HCEC 1CT (cell line): ENCODE results near the gene APOD.
A peak's percentile ranks its signal among the peaks of the same experiment; 100 is the strongest.
"Not testable (repeated sequence)": the region's sequence is repeated elsewhere in the genome, so short reads cannot be mapped to it uniquely, and the experiment has no call there.

Experiments
- DNase-seq: peaks from one replicate; pipeline ENCODE4 v3.0.0-alpha.2; 2017

APOD gene

DNA sequence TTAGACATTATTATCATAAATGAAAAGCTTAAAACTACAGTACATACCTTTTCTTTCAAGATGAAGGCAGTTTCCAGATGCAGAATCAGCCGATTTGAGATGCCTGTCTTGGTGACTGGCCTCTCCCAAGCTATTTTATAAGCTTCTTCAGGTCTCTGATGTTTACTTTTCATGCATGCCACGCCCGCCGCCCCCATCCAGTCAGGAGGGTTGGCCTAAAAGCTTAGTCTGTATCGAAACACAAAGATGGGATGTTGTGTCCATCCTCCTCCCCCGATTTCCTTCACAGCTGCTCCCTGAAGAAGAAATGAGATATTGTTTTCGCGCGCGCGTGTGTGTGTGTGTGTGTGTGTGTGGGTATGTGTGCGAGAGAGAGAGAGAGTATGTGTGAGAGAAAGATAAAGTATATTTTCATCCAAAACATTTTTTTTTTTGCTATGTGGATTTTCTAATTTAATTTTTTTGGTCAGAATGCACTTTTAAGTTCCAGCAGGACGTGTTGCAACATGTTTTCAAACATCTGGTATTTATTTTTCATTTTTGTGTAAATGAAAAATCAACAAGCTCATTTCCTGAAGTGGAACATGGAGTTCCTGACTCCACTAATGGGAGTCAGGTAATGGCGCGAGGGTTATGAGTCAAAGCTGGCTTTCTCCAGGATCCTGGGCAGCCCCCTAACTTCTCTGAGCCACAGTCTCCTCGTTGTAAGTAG is at the start of gene APOD:
Gene APOD, minus strand, starts transcription at position 110 of the 712 bp plus-strand sequence. CDS start 4,479 bp downstream, outside the sequence.
- peak; percentile 24 for DNase-seq

GRCh38 chr3:195633351-195633750 is 49.6 kb upstream of the APOD start:
- not testable (repeated sequence) for DNase-seq

- DNase-seq, result not testable (repeated sequence)
Measured at GRCh38 chr3:195632501-195633185, 48.9 kb upstream of the APOD start.

- DNase-seq, result not testable (repeated sequence)
Measured at GRCh38 chr3:195632046-195632445, 48.3 kb upstream of the APOD start.

DNA sequence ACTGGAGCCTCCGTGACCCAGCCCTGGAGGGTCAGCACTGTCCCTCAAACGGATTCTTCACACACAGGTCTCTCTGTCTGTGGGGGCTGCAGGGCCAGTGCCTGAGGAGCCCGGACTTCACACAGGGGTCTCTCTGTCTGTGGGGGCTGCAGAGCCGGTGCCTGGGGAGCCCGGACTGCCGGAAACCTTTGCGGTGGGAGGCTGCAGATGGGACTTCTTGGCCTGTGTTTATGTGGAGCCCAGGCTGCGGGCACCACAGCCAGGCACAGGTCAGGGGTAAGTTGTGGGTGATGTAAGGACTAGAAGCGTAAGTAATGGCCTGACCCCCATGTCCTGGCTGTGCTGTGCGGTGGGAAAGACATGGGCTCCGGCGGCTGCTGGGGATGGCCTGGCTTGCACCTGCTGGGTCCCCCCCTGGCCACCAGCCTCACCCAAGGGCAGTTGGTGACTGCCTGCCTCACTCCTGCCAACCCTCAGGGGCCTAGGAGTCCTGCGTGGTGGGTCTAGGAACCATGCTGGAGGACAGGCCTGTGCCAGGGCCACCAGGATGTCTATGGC is 47.3 kb upstream of the APOD start:
- not testable (repeated sequence) for DNase-seq

DNA sequence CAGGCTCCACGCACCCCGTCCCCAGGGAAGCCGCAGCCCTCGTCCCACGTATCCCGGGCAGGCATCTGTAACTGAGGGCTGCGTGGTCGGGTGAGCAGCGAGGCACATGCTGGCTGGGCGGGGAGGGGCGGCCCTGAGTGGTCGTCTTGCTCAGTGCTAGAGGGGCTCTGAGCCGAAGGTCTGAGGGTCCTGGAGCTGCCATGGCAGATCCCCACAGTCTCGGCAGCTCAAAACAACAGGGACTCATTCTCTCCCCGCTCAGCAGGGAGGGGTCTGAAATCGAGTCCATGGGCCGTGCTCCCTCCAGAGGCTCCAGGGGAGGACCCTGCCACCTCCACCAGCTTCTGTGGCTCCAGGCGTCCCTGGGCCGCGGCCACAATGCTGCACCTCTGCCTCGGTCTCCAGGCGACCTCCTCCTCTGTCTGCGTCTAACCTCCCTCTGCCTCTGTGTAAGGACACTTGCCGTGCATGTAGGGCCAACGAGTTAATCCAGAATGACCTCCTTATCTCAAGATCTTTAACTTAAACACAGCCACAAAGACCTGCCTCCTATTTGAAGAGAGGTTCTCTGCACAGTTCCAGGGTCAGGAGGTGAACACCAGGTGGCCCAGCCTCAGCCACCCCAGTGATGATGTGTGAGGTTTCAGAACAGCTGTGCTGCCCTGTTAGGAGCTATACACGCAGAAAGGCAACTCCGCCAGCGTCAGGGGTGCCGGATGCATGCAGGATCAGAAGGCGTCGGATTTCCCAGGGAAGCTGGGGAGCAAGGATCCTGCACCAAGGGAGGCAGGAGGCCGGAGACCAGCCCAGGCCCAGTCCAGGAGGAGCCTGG is 46.6 kb upstream of the APOD start:
- not testable (repeated sequence) for DNase-seq

- DNase-seq, result not testable (repeated sequence)
Measured at GRCh38 chr3:195629682-195630081, 45.9 kb upstream of the APOD start.

DNA sequence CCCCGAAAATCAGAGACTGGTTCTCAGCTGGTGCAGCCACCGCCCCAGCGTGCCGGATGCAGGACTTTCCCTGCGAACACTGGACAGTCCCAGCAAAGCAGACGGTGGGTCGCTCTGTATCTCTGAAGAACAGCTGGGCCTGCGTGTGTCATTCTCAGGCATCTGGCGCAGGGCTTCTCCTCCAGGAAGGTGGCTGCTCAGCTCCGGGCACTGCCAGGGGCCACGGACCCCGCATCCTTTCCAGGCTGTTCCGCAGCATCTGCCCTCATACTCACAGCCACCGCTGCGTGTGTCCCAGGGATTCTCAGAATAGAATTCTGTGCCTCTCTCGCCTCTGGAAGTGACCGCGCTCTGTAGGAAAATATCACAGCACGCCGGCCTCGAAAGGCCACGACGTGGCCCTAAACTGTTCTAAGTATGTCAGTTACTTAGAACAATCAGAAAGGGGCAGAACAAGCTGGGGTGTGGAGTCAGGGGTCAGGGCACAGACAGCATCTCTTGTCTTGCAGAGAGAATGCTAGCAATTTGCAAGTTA is 44.7 kb upstream of the APOD start:
- not testable (repeated sequence) for DNase-seq

- not testable (repeated sequence) for DNase-seq
Measured at GRCh38 chr3:195627515-195628385, 44.0 kb upstream of the APOD start.

DNA sequence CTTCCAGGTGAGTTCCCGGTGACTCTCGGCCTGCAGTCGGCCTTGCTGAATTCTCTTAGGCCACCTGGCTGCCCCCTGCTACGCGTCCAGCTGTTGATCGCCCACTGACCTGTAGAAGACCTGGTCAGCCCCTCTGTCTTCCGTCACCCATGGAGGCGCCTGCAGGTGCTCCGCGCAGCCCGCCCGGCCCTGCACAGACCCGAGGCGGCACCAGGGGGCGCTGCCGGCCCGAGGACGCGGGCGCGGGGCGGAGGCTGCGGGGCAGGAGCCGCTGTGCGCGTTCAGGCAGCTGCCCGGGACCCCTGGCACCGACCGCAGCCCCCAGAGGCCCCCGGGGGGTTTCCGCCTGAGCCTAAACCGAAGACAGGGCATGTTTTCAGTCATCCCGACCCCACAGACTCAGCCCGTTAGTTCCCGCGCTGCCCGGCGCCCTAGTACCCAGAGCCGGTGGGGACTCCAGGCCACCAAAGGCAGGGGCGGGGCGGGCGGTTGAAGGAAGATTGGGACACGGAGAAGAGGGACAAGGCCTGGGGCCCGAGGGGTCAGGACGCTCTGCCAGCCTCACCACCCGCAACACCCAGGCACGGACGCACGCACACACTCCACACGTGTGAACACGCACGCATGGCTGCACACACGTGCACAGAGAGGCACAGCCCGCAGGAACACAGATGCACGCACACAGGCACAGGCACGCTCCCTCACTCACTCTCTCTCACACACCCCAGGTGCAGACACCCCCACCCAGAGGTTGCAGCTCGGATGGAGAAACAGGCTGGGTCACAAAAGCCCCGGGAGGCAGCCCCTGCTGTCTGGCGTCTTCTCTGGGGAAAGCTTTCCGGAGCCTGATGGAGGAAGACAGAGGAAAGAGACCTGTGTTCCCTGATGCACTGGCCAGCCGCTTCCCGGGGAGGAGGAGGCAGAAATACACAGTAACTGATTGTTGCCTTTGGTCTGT is 41.1 kb upstream of the APOD start:
- not testable (repeated sequence) for DNase-seq

DNA sequence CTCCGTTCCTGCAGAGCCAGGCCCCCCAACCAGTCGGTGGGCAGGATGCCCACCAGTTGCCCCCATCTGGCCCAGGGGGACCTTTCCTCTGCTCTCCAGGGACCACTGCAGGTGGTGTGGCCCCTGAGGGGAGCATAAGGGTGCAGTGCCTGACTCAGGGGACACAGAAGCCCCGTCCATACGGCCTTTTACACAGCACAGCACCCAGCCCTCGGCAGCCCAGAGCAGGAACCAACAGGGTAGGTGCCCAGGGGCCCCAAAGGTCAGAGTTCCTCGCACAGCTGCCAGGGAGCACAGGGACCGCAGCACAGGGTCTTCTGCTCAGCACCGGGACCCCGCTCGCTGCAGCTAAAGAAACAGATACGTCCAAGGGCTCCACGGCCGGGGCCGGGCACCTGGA is 40.4 kb upstream of the APOD start:
- DNase-seq, result not testable (repeated sequence)

- not testable (repeated sequence) for DNase-seq
Measured at GRCh38 chr3:195623217-195623965, 39.7 kb upstream of the APOD start.

GRCh38 chr3:195622523-195623170 is 38.9 kb upstream of the APOD start:
- not testable (repeated sequence) for DNase-seq

GRCh38 chr3:195622012-195622411 is 38.3 kb upstream of the APOD start:
- not testable (repeated sequence) for DNase-seq

DNA sequence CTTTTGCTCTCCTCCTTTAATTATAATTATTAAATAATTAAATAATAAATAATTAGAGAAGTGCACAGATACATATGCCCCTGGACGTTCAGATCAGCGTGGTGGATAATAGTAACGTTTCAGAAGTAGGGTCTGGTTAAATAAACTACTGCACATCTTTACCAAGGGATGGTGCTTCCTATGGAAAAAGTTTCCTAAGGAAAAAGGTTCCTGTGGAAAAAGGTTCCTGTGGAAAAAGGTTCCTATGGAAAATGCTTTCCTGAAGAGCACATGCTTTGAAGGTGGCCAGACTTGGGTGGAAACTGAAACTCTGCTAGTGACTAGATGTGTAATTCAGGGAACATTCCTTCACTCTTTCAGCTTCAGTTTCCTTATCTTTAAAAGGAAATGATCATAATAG is 37.4 kb upstream of the APOD start:
- not testable (repeated sequence) for DNase-seq

- not testable (repeated sequence) for DNase-seq
Measured at GRCh38 chr3:195620476-195620875, 36.7 kb upstream of the APOD start.

GRCh38 chr3:195619591-195620369 is 36.0 kb upstream of the APOD start:
- not testable (repeated sequence) for DNase-seq
